ENCODE data around the gene ASB6. TPM values are rescaled to one million over a fixed set of nuclear protein-coding genes. Genes with fewer than 3 reads are reported as not detected.

ASB6 gene
- total RNA-seq, 6 experiments from 2014 or later: 4.5 to 9.5 (median 5.4) TPM

GRCh38 chr9:129646252-129646651 is 4.3 kb upstream of the ASB6 start:
- WGBS (ENCODE audit: insufficient coverage, low coverage, low lambda C conversion rate, missing lambda C conversion rate): 63% methylated on average over 6 of the region's 12 CpGs
- TF ChIP-seq POLR2A (IDR thresholded peaks at IDR 0.05) (no peak), CTCF (IDR thresholded peaks at IDR 0.05) (no peak)
- no peaks in the 10 kb centered on the region for H3K27me3 ChIP-seq
- no peaks in the 10 kb centered on the region for H3K9me3 ChIP-seq
- H3K27ac ChIP-seq: no peak overlapping the region
- intact Hi-C loops (cut with DNase I): loop anchor here (10.0 kb wide), 1 partner anchor 139 kb away; no protein-coding TSS in a partner anchor
- no peaks in the 10 kb centered on the region for H3K36me3 ChIP-seq
- H3K4me1 ChIP-seq: peaks cover 0 to 2% (median under 1%) of the 10 kb centered on the region in 4 donors
- DNase-seq: no peak
- H3K4me3 ChIP-seq: no peak overlapping the region
- ATAC-seq: no peak

- H3K9me3 ChIP-seq: no peaks in the 10 kb centered on the region
- 57% methylated on average over 4 of the region's 17 CpGs for WGBS (ENCODE audit: insufficient coverage, low coverage, low lambda C conversion rate, missing lambda C conversion rate)
- H3K36me3 ChIP-seq: no peaks in the 10 kb centered on the region
- no peak for DNase-seq
- no peak overlapping the region for H3K4me3 ChIP-seq
- peaks cover 0 to 15% (median 7%) of the 10 kb centered on the region in 4 donors for H3K4me1 ChIP-seq
- no peaks in the 10 kb centered on the region for H3K27me3 ChIP-seq
- H3K27ac ChIP-seq: no peak overlapping the region
- no peak for TF ChIP-seq CTCF (IDR thresholded peaks at IDR 0.05)
- TF ChIP-seq POLR2A (IDR thresholded peaks at IDR 0.05): no peak
- ATAC-seq: no peak
- intact Hi-C loops (cut with DNase I): loop anchor here (10.0 kb wide), 1 partner anchor 140 kb away; no protein-coding TSS in a partner anchor
These were observed 3.0 kb upstream of the ASB6 start for GRCh38 chr9:129644902-129645301.

- intact Hi-C loops (cut with DNase I): loop anchor here (10.0 kb wide), 1 partner anchor 140 kb away; no protein-coding TSS in a partner anchor
- TF ChIP-seq POLR2A (IDR thresholded peaks at IDR 0.05) (no peak), CTCF (IDR thresholded peaks at IDR 0.05) (no peak)
These were observed 2.4 kb upstream of the ASB6 start for GRCh38 chr9:129644365-129644764.

DNA sequence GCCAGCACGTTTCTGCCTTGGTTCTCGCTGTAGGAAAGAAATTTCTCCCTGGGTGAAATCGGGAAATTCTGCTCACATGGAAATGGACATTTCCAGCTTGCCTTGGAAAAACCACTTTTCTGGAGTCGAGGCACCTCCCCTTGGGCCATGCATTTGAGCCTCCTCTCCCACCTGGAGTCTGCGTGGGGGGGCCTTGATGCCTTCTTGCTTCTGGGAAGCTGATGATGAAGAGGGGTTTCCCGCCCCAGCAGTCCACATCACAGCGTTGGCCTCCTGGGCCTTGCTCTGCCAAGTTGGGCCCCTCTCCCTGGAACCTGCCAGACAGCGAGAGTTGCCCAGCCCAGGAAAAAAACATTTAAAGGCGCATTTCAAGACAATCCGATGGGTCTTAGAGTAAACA is 1.8 kb upstream of the ASB6 start:
- Histone ChIP-seq H3K27me3 (no peaks in the 10 kb centered on the region), H3K9me3 (no peaks in the 10 kb centered on the region), H3K4me1 (peaks cover 0 to 17% (median 8%) of the 10 kb centered on the region in 4 donors), H3K4me3 (no peak overlapping the region), H3K36me3 (peaks cover 0 to 7% (median 0%) of the 10 kb centered on the region in 4 donors), H3K27ac (no peak overlapping the region)
- TF ChIP-seq CTCF (IDR thresholded peaks at IDR 0.05) (no peak), POLR2A (IDR thresholded peaks at IDR 0.05) (no peak)
- ATAC-seq (no peak), DNase-seq (no peak)
- intact Hi-C loops (cut with DNase I): loop anchor here (10.0 kb wide), 1 partner anchor 141 kb away; no protein-coding TSS in a partner anchor
- 94% methylated on average over 5 of the region's 10 CpGs for whole genome bisulfite sequencing (ENCODE audit: insufficient coverage, low coverage, low lambda C conversion rate, missing lambda C conversion rate)

More at GRCh38 chr9:129644365-129644764, 2.4 kb upstream of the ASB6 start:
- H3K9me3 ChIP-seq: no peaks in the 10 kb centered on the region
- H3K27me3 ChIP-seq: no peaks in the 10 kb centered on the region
- H3K4me3 ChIP-seq: no peak overlapping the region
- no peak overlapping the region for H3K27ac ChIP-seq
- DNase-seq: no peak
- peaks cover 0 to under 1% (median 0%) of the 10 kb centered on the region in 4 donors for H3K36me3 ChIP-seq
- WGBS (ENCODE audit: insufficient coverage, low coverage, low lambda C conversion rate, missing lambda C conversion rate): 71% methylated on average over 4 of the region's 11 CpGs
- peaks cover 0 to 17% (median 8%) of the 10 kb centered on the region in 4 donors for H3K4me1 ChIP-seq
- ATAC-seq: no peak

Data from right lobe of liver (tissue), 6 donors.